NCI-H1694 treated with DMSO at 0.1 percent for 48 hours (cell line): ENCODE results near the gene NAA11.
"Not testable (repeated sequence)": the region's sequence is repeated elsewhere in the genome, so short reads cannot be mapped to it uniquely, and the experiment has no call there.

Experiments used
- DNase-seq: peaks from one replicate; lab custom pipeline; 2025; lab: John Stamatoyannopoulos, UW

The NAA11 gene

DNA sequence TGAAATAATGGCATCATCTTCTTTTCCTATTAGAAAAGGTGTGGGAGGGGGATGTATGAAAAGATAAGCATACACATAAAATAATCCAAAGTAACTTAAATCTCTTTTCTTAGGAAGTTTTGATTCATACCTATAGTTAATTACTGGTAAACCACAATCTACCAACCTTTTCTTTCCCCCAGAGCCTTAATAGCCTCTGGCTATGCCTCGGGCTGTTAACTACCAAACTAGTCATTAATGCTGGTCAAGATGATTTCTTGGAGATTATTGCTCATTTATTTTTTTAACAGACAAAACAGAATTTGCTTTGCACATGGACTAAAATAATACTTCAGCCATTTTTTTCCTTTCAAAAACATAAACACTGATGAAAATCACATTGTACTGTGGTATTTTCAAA, 16.9 kb downstream of the NAA11 start:
- no peak for DNase-seq

DNA sequence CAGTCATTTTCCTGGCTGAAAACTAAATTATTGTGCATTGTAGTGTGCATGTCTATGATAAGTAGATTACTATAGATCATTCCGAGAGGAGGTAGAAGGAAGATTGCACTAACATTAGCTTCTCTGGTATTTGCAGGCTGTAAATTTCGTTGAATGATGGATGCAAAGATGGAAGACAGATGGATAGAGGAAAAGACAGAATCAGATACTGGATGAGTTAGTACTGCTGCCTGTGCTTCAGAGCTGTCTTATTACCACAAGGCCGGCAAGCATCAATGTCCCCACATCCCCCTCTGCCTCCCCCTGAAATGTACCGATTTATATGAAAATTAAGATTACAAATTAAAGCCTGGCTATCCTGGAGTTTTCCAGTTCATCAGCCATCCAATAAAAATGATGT, 17.7 kb downstream of the NAA11 start:
- DNase-seq, result no peak

GRCh38 chr4:79306795-79307194, 19.1 kb downstream of the NAA11 start:
- no peak for DNase-seq

GRCh38 chr4:79300280-79300679, 25.6 kb downstream of the NAA11 start:
- no peak for DNase-seq

DNA sequence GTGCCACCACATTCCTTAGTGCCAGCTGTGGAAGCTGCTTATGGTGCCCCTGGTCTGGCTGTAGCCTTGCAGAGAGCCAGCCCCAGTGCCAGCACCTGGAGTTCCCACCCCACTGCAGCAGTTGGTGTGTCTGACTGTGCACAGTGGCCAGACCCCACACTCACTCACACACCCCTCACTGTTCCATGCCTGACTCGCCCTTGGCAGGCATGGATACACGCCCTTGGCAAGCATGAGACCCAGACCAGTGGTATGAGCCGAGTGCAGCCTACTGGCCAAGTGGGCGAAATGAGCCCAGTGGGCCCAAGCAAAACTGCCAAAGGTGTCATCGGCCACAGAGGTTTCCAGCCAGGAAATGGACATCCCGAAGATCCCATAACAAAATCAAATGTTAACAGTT, 27.4 kb downstream of the NAA11 start:
- DNase-seq, result no peak

GRCh38 chr4:79298027-79298426, 27.8 kb downstream of the NAA11 start:
- DNase-seq, result no peak

- no peak for DNase-seq
These were observed 28.4 kb downstream of the NAA11 start for GRCh38 chr4:79297479-79297878.

GRCh38 chr4:79296768-79297428, 29.0 kb downstream of the NAA11 start:
- DNase-seq, result no peak

GRCh38 chr4:79295086-79295485, 30.8 kb downstream of the NAA11 start:
- DNase-seq, result no peak

DNA sequence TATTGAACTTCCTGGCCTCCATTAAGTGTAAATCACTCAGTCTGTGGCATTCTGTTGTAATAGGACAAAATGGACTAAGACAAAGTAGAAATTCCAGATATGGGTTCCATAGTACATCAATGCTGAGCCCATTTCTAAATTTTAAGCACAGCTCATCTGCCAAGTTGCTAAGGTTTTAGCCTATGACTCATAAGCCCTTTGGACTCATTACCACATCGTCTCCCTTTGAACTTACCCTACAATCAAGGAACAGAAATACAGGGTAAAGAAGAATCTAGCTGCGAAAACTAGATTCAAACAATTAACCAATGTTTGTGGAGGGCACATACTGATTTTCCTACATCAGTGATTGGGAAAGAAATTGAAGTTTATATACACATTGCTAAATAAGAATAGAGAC, 31.8 kb downstream of the NAA11 start:
- DNase-seq, result no peak

DNA sequence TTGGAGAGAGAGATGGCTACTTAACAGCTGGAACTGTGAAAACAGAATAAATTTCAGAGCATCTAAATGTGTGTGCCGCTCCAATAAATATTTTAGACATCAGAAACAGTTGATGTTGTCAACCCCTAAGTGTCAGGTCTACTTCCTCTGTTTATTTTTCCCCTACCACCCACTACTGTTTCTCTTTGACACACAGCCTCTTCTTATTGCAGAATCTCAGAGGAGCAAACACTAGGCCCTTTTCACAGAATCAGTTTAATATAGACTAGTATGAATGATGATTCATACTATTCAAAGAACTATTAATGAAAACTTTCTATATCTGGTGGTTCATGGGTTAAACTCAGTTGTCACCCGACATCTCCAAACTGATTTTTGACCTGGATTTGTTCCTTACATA, 33.9 kb downstream of the NAA11 start:
- DNase-seq, result no peak

DNA sequence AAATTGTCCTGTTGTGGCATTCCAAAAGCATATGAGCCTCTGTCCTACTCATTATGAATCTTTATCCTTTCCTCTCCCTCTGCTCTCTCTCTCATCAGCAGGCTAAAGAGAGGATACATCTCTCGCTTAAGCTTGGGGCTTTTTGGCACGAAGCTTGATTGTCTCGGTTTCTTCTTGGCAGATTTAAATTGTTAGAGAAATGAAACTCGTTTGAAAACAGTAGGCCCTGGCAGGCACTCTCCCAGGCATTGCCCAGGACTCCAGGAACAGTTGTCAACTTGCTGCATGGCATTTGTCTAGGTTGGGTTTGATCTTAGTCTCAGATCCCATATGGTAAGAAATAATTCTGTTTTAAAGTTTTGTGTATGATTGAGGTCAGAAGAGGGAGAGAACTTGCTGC, 35.5 kb downstream of the NAA11 start:
- DNase-seq, result no peak

DNA sequence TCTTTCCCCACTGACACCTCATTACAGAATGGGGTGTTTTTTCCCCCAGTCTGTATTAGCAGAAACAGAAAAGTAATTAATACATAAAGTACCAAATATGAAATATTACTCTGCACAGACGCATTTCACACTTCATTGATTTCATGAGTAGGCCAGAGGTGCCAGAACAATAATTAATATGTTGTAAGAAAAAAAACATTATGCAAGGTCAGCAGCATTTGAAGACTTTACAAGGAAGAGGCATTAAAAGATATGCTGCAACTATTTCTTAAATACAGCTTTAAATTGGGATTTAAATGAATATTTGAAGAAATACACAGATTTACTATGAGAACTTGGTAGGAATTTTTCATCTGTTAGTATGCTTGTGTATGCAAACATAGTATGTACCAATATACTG, 37.7 kb downstream of the NAA11 start:
- no peak for DNase-seq

- DNase-seq, result no peak
These were observed 38.1 kb downstream of the NAA11 start for GRCh38 chr4:79287718-79288117.

DNA sequence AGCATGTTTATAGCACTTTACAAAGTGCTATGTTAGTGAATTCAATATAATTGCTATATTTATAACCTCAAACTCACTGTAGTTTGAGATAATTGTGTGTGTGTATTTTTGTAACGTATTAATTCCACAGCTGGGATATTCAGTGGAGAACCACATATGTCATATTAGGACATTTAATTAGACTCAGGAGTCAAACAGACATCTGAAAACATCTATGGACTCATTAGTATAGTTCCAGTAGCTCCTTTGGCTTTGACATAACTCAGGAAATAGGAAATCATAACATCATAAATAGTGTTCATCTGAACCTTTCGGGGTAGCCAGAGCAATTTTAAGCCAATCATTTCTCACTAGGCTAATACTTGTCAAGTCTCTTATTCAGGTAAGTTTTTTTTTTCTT, 38.8 kb downstream of the NAA11 start:
- peak; percentile 64 for DNase-seq

DNA sequence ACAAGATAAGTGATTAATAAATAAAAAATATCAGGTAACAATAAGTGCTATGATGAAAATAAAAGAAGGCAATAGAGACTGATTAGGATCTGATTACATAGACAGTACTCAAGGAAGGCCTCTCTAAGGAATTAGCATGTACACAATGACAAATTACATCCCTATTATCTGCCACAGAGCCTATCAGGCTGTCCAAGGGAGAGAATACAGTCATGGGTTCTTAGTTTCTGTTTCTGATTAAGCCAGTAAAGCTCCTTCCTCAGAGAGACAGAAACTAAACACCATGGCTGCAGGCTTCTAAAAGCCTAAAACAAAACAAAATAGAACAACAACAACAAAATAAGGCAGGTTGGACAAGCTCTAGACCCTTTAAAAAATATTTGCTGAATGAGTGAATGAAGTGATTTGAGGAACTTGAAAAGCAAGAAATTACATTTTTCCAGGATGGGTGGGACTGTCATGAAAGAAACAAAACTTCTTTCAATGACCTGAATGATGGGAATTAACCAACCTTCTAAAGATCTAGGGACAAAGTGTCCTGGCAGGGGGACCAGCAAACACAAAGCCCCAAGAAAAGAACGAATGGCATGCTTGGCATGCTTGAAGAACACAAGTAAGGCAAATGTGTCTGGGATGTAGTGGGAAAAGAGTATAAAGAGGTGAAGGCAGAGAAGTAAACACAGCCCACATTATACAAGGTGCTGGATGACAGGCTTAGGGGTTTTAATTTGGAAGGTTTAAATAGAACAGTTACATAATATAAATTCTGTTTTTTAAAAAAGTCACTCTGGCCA, 44.1 kb downstream of the NAA11 start:
- no peak for DNase-seq

DNA sequence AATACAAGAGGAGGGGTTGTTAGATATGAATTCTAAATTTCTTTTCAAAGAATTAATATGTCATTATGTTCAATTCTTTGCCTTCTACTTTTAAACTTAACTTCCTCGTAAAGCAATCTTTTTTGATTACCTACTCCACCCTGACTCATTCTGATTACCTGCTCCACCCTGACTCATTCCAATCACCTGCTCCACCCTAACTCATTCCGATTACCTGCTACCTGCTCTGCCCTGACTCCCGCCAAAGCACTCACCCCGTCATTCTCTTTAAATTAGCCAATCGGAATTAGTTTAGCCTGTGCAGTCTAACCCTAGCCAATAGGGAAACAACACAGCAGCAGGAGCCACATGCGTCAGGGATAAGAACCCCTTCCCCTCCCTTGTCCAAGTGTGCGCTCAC, 48.4 kb downstream of the NAA11 start:
- not testable (repeated sequence) for DNase-seq

DNA sequence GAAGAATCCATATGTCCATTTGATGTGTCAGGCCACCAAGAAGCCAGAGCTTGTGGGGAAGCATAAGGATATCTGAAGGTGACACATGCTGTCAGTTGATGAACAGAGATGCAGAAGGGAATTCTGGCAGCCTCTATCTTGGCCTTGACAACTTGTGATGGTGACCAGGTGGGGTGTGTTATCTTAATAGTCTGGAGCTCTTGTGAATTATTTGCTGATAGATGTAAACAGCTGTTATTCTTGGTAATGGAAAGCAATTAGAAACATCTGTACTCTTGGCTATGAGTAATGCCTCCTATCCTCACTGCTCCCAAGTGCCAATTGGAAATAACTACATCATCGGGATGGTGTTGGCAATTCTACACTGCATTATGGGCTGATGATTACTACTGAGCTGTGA, 51.9 kb downstream of the NAA11 start:
- peak; percentile 95 for DNase-seq

DNA sequence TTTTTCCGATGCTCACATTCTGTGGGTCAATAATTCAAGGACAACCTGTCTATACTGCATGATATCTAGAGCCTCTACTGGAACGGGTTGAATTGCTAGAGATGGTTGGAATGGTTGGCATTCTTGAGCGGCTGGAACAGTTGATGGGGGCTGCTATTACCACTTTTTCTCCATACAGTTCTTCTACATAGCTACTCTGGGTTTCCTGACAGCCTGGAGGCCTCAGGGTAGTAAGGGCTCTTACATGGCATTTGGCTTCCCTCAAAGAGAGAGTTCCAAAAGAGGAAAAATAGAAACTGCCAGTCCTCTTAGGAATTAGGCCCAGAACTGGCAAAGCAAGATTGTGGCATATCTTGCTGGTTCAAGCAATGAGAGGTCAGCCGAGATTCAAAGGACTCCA, 53.1 kb downstream of the NAA11 start:
- DNase-seq, result no peak

DNA sequence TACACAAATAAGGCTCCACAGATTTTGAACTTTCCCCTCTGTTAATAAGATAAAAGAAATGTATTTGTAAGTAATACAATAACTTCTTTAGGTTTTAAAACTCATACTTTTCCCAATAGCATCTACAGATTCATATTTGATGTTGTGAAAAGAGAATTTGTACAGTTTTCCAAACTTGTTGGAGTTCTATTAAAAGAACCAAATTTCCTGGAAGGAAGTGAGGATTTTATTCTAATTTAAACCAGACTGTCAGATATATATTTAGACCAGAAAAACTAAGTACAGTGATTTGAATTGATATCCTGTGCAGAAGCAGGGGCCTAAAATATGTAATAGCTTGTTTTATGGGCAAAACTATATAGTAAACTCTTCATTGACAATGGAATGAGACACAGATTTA, 53.7 kb downstream of the NAA11 start:
- DNase-seq, result no peak

DNA sequence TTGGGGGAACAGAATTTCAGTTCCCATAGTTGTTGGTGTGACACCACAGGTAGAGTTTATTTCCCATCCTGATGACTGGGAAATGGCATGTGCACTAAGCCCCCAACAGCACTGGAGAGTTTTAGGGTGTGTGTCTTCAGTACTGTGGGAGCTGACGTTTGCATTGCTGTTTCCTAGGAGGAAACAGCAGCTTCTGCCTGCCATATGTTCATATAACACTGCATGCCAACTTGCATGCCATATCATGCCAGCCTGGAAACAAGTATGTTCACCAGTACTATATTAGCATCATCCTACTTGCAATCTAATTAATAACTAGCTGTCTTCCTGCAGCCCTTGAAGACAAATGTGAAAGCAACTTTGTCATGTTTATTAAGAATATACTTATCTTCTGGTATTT, 58.2 kb downstream of the NAA11 start:
- DNase-seq, result peak; percentile 88
